GM23338 (cell line): ENCODE data around the gene ARL4D. TPM values are rescaled to one million over a fixed set of nuclear protein-coding genes. Genes with fewer than 3 reads are reported as not detected.

Experiments
- ATAC-seq: fragments of 200-7000 bp; cut with Tn5 transposase; 3 replicates; pipeline ENCODE4 v1.9.1; 2020
- DNase-seq: peaks from one replicate; pipeline ENCODE4 v3.0.0-alpha.2; 2015; ENCODE audit warnings: low spot score
- H2AFZ ChIP-seq: fragments of 200-600 bp; sonication (generic); 2 replicates; pipeline ENCODE4 v1.8.0; 2016; ENCODE audit warnings: antibody characterized with exemption, mild to moderate bottlenecking, moderate library complexity
- H3F3A ChIP-seq: fragments of 200-600 bp; sonication (generic); replicated peaks from 2 replicates; pipeline ENCODE4 v1.8.0; 2017; ENCODE audit warnings: antibody characterized with exemption, mixed run types, low read depth
- H3K27ac ChIP-seq: fragments of 200-600 bp; sonication (generic); 2 replicates; pipeline ENCODE4 v1.6.1; 2016; ENCODE audit warnings: low read depth
- H3K27me3 ChIP-seq: fragments of 200-600 bp; sonication (generic); 2 replicates; pipeline ENCODE4 v1.8.0; 2016; ENCODE audit warnings: mild to moderate bottlenecking, mixed run types, moderate library complexity; ENCODE audit not compliant: insufficient read depth
- H3K36me3 ChIP-seq: fragments of 200-600 bp; sonication (generic); 2 replicates; pipeline ENCODE4 v1.8.0; 2016; ENCODE audit warnings: mild to moderate bottlenecking; ENCODE audit not compliant: insufficient read depth
- H3K4me1 ChIP-seq: fragments of 200-600 bp; sonication (generic); 2 replicates; pipeline ENCODE4 v1.8.0; 2016; ENCODE audit warnings: mild to moderate bottlenecking, moderate library complexity; ENCODE audit not compliant: insufficient read depth
- H3K4me2 ChIP-seq: fragments of 200-600 bp; sonication (generic); 2 replicates; pipeline ENCODE4 v1.7.1; 2017; ENCODE audit warnings: mixed run types
- H3K4me3 ChIP-seq: fragments of 200-600 bp; sonication (generic); 2 replicates; pipeline ENCODE4 v1.6.1; 2016; ENCODE audit warnings: mixed run types
- H3K79me2 ChIP-seq: fragments of 200-600 bp; sonication (generic); replicated peaks from 2 replicates; pipeline ENCODE4 v1.8.0; 2017; ENCODE audit warnings: mild to moderate bottlenecking; ENCODE audit not compliant: insufficient read depth
- H3K9me2 ChIP-seq: fragments of 200-600 bp; sonication (generic); 2 replicates; pipeline ENCODE4 v1.8.0; 2017; ENCODE audit not compliant: insufficient read depth
- H4K20me1 ChIP-seq: fragments of 200-600 bp; sonication (generic); replicated peaks from 2 replicates; pipeline ENCODE4 v1.8.0; 2017; ENCODE audit warnings: mild to moderate bottlenecking; ENCODE audit not compliant: insufficient read depth
- H3K27ac Mint-ChIP-seq: 2 replicates; pipeline ENCODE4 v1.8.0; 2020; ENCODE audit warnings: inconsistent platforms, mild to moderate bottlenecking, moderate library complexity, mixed read lengths
- H3K27me3 Mint-ChIP-seq: 3 replicates; pipeline ENCODE4 v1.8.0; 2022; ENCODE audit warnings: low read depth, mild to moderate bottlenecking, moderate library complexity, mixed read lengths, inconsistent platforms; ENCODE audit not compliant: insufficient read depth, poor library complexity
- H3K36me3 Mint-ChIP-seq: 3 replicates; pipeline ENCODE4 v1.8.0; 2021; ENCODE audit warnings: low read depth, mild to moderate bottlenecking, inconsistent platforms, moderate library complexity, mixed read lengths
- H3K4me1 Mint-ChIP-seq: 3 replicates; pipeline ENCODE4 v1.8.0; 2020; ENCODE audit warnings: mild to moderate bottlenecking, inconsistent platforms, mixed read lengths
- H3K4me3 Mint-ChIP-seq: 3 replicates; pipeline ENCODE4 v1.8.0; 2021; ENCODE audit warnings: moderate library complexity, mild to moderate bottlenecking, inconsistent platforms, mixed read lengths
- H3K9me3 Mint-ChIP-seq: 3 replicates; pipeline ENCODE4 v1.8.0; 2020; ENCODE audit warnings: moderate library complexity, mild to moderate bottlenecking, inconsistent platforms, mixed read lengths
- CREB1 ChIP-seq: fragments of 250-450 bp; sonication (Bioruptor Pico); IDR thresholded peaks from 2 replicates; pipeline ENCODE4 v1.5.0; 2020; ENCODE audit warnings: low read depth, mild to moderate bottlenecking, moderate library complexity
- EZH2 ChIP-seq: fragments of 200-600 bp; sonication (generic); IDR thresholded peaks from one replicate; pipeline ENCODE4 v1.8.0; 2017; ENCODE audit warnings: antibody characterized with exemption, mild to moderate bottlenecking, low read depth; ENCODE audit not compliant: unreplicated experiment
- EZH2phosphoT487 ChIP-seq: fragments of 200-600 bp; sonication (generic); IDR thresholded peaks from one replicate; pipeline ENCODE4 v1.8.1; 2018; ENCODE audit warnings: antibody characterized with exemption; ENCODE audit not compliant: unreplicated experiment
- JUNB ChIP-seq: IDR thresholded peaks from one replicate; pipeline ENCODE4 v1.6.1; 2016; ENCODE audit warnings: antibody characterized with exemption; ENCODE audit not compliant: unreplicated experiment
- NANOG ChIP-seq: IDR thresholded peaks from 2 replicates; pipeline ENCODE4 v1.6.1; 2016; ENCODE audit warnings: antibody characterized with exemption, borderline replicate concordance
- POLR2AphosphoS5 ChIP-seq: IDR thresholded peaks from 2 replicates; pipeline ENCODE4 v1.6.1; 2016; ENCODE audit warnings: antibody characterized with exemption, low read depth
- STAT1 ChIP-seq: IDR thresholded peaks from one replicate; pipeline ENCODE4 v1.6.1; 2016; ENCODE audit warnings: antibody characterized with exemption; ENCODE audit not compliant: unreplicated experiment
- ZNF114 ChIP-seq: fragments of 250-450 bp; sonication (Bioruptor Pico); IDR thresholded peaks from 2 replicates; pipeline ENCODE4 v1.5.0; 2020; ENCODE audit warnings: mild to moderate bottlenecking, moderate library complexity
- ZNF331 ChIP-seq: fragments of 250-450 bp; sonication (Bioruptor Pico); IDR thresholded peaks from 2 replicates; pipeline ENCODE4 v1.5.0; 2020; ENCODE audit warnings: low read depth, mild to moderate bottlenecking, moderate library complexity
- polyA plus RNA-seq: library from polyadenylated mRNA; unstranded; fragments of >200 nt; fragmentation: Nextera tagmentation; extraction: Ambion mirVana; gene quantifications from 2 replicates; pipeline ENCODE4 v1.2.1, GENCODE V29; 2016
- total RNA-seq: library from RNA; depleted of rRNA; stranded (reverse); fragments of >200 nt; shearing (Covaris generic); gene quantifications from 2 replicates; pipeline ENCODE4 v1.2.3, GENCODE V29; 2014
- TF ChIP-seq, protein P1 (sequence below): IDR thresholded peaks from 2 replicates; pipeline ENCODE4 v1.6.1; 2016; ENCODE audit warnings: antibody characterized with exemption
- TF ChIP-seq, protein P2 (sequence below): fragments of 250-450 bp; sonication (Bioruptor Pico); IDR thresholded peaks from 2 replicates; pipeline ENCODE4 v1.5.0; 2020; ENCODE audit warnings: mild to moderate bottlenecking, moderate library complexity
- TF ChIP-seq, protein P3 (sequence below): IDR thresholded peaks from one replicate; pipeline ENCODE4 v1.6.1; 2018; ENCODE audit warnings: antibody characterized with exemption; ENCODE audit not compliant: unreplicated experiment
- TF ChIP-seq, protein P4 (sequence below), 2 experiments: fragments of 200-600 bp in 1 of 2; sonication (generic) in 1 of 2; conservative IDR thresholded peaks; 2 replicates each; pipeline versions ENCODE4 v1.5.1 to v1.6.1; 2016 to 2017; ENCODE audit warnings: antibody characterized with exemption in 2 of 2, low read depth in 2 of 2, mild to moderate bottlenecking in 2 of 2, moderate library complexity in 1 of 2

Gene ARL4D
- total and polyA plus RNA-seq, 2 experiments from 2014 or later: 8.7 to 9.5 TPM

DNA sequence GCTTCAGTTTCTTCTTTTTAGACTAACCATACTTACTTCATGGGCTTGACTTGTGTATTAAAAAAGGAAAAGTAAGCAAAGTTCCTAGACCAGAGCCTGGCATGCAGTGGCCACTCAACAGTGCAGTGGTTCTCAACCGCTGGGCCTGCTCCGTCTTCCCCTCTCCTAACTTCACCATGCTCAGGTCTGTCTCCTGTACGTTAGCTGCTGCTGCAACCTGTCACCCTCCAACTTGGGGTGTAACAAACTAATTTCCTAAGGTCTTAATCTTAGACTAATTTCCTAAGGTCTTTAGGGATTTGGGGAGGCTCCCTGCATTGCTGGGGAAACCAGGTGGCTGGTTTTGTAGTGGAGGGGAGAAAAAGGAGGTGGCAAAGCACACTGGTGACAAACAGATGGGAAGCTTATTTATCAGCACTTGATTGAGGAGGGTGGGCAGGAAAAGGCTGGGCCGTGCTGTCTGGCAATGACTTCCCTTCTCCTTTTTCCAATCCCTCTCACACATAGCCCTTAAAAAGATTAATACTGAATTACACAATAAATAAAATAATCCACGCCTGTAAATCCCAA is 2.2 kb upstream of the ARL4D start:
- Histone ChIP-seq H3K36me3 (no peaks in the 10 kb centered on the region), H2AFZ (no peak overlapping the region; the same call in 1 of the 2 replicates), H3K4me3 (no peak overlapping the region), H3K27me3 (no peaks in the 10 kb centered on the region), H3K27ac (no peak overlapping the region), H3K4me2 (no peak overlapping the region), H3K4me1 (0 out of 2 replicates have a peak, but pooled peaks cover 4% of the 10 kb centered on the region), H3K9me2 (no peaks in the 10 kb centered on the region), H4K20me1 (0 out of 2 replicates have a peak, but pooled peaks cover 4% of the 10 kb centered on the region), H3K79me2 (no peaks in the 10 kb centered on the region), H3F3A (0 out of 2 replicates have a peak, but pooled peaks cover 3% of the 10 kb centered on the region)
- Mint-ChIP-seq H3K9me3 (no peaks in the 10 kb centered on the region), H3K27ac (no peak overlapping the region), H3K27me3 (peaks cover 12% of the 10 kb centered on the region), H3K4me3 (no peak overlapping the region), H3K4me1 (peaks cover 9% of the 10 kb centered on the region), H3K36me3 (peaks cover 4% of the 10 kb centered on the region; the same call in 2 of the 3 replicates)
- DNase-seq (no peak), ATAC-seq (no peak)
- no peak for TF ChIP-seq EZH2phosphoT487
- TF ChIP-seq, protein P1, sequence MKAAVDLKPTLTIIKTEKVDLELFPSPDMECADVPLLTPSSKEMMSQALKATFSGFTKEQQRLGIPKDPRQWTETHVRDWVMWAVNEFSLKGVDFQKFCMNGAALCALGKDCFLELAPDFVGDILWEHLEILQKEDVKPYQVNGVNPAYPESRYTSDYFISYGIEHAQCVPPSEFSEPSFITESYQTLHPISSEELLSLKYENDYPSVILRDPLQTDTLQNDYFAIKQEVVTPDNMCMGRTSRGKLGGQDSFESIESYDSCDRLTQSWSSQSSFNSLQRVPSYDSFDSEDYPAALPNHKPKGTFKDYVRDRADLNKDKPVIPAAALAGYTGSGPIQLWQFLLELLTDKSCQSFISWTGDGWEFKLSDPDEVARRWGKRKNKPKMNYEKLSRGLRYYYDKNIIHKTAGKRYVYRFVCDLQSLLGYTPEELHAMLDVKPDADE: no peak
- TF ChIP-seq, protein P2, sequence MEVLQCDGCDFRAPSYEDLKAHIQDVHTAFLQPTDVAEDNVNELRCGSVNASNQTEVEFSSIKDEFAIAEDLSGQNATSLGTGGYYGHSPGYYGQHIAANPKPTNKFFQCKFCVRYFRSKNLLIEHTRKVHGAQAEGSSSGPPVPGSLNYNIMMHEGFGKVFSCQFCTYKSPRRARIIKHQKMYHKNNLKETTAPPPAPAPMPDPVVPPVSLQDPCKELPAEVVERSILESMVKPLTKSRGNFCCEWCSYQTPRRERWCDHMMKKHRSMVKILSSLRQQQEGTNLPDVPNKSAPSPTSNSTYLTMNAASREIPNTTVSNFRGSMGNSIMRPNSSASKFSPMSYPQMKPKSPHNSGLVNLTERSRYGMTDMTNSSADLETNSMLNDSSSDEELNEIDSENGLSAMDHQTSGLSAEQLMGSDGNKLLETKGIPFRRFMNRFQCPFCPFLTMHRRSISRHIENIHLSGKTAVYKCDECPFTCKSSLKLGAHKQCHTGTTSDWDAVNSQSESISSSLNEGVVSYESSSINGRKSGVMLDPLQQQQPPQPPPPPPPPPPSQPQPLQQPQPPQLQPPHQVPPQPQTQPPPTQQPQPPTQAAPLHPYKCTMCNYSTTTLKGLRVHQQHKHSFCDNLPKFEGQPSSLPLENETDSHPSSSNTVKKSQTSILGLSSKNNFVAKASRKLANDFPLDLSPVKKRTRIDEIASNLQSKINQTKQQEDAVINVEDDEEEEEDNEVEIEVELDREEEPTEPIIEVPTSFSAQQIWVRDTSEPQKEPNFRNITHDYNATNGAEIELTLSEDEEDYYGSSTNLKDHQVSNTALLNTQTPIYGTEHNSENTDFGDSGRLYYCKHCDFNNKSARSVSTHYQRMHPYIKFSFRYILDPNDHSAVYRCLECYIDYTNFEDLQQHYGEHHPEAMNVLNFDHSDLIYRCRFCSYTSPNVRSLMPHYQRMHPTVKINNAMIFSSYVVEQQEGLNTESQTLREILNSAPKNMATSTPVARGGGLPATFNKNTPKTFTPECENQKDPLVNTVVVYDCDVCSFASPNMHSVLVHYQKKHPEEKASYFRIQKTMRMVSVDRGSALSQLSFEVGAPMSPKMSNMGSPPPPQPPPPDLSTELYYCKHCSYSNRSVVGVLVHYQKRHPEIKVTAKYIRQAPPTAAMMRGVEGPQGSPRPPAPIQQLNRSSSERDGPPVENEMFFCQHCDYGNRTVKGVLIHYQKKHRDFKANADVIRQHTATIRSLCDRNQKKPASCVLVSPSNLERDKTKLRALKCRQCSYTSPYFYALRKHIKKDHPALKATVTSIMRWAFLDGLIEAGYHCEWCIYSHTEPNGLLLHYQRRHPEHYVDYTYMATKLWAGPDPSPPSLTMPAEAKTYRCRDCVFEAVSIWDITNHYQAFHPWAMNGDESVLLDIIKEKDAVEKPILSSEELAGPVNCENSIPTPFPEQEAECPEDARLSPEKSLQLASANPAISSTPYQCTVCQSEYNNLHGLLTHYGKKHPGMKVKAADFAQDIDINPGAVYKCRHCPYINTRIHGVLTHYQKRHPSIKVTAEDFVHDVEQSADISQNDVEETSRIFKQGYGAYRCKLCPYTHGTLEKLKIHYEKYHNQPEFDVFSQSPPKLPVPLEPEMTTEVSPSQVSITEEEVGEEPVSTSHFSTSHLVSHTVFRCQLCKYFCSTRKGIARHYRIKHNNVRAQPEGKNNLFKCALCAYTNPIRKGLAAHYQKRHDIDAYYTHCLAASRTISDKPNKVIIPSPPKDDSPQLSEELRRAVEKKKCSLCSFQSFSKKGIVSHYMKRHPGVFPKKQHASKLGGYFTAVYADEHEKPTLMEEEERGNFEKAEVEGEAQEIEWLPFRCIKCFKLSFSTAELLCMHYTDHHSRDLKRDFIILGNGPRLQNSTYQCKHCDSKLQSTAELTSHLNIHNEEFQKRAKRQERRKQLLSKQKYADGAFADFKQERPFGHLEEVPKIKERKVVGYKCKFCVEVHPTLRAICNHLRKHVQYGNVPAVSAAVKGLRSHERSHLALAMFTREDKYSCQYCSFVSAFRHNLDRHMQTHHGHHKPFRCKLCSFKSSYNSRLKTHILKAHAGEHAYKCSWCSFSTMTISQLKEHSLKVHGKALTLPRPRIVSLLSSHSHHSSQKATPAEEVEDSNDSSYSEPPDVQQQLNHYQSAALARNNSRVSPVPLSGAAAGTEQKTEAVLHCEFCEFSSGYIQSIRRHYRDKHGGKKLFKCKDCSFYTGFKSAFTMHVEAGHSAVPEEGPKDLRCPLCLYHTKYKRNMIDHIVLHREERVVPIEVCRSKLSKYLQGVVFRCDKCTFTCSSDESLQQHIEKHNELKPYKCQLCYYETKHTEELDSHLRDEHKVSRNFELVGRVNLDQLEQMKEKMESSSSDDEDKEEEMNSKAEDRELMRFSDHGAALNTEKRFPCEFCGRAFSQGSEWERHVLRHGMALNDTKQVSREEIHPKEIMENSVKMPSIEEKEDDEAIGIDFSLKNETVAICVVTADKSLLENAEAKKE (CRISPR knock-in tag): no peak
- no peak for TF ChIP-seq ZNF114 (CRISPR knock-in tag)
- no peak for TF ChIP-seq POLR2AphosphoS5
- TF ChIP-seq EZH2: no peak
- TF ChIP-seq ZNF331 (CRISPR knock-in tag): no peak
- TF ChIP-seq JUNB: no peak
- no peak for TF ChIP-seq NANOG
- TF ChIP-seq, protein P3, sequence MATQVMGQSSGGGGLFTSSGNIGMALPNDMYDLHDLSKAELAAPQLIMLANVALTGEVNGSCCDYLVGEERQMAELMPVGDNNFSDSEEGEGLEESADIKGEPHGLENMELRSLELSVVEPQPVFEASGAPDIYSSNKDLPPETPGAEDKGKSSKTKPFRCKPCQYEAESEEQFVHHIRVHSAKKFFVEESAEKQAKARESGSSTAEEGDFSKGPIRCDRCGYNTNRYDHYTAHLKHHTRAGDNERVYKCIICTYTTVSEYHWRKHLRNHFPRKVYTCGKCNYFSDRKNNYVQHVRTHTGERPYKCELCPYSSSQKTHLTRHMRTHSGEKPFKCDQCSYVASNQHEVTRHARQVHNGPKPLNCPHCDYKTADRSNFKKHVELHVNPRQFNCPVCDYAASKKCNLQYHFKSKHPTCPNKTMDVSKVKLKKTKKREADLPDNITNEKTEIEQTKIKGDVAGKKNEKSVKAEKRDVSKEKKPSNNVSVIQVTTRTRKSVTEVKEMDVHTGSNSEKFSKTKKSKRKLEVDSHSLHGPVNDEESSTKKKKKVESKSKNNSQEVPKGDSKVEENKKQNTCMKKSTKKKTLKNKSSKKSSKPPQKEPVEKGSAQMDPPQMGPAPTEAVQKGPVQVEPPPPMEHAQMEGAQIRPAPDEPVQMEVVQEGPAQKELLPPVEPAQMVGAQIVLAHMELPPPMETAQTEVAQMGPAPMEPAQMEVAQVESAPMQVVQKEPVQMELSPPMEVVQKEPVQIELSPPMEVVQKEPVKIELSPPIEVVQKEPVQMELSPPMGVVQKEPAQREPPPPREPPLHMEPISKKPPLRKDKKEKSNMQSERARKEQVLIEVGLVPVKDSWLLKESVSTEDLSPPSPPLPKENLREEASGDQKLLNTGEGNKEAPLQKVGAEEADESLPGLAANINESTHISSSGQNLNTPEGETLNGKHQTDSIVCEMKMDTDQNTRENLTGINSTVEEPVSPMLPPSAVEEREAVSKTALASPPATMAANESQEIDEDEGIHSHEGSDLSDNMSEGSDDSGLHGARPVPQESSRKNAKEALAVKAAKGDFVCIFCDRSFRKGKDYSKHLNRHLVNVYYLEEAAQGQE: no peak
- TF ChIP-seq, protein P4, sequence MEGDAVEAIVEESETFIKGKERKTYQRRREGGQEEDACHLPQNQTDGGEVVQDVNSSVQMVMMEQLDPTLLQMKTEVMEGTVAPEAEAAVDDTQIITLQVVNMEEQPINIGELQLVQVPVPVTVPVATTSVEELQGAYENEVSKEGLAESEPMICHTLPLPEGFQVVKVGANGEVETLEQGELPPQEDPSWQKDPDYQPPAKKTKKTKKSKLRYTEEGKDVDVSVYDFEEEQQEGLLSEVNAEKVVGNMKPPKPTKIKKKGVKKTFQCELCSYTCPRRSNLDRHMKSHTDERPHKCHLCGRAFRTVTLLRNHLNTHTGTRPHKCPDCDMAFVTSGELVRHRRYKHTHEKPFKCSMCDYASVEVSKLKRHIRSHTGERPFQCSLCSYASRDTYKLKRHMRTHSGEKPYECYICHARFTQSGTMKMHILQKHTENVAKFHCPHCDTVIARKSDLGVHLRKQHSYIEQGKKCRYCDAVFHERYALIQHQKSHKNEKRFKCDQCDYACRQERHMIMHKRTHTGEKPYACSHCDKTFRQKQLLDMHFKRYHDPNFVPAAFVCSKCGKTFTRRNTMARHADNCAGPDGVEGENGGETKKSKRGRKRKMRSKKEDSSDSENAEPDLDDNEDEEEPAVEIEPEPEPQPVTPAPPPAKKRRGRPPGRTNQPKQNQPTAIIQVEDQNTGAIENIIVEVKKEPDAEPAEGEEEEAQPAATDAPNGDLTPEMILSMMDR (conservative IDR thresholded peaks at IDR 0.05; ENCODE audit: low read depth in 2 of 2): no peak
- TF ChIP-seq CREB1 (CRISPR knock-in tag): no peak
- no peak for TF ChIP-seq STAT1
